ENCODE results near the gene HCFC1R1.
"Not testable (repeated sequence)": the region's sequence is repeated elsewhere in the genome, so short reads cannot be mapped to it uniquely, and the experiment has no call there.

The HCFC1R1 gene

GRCh38 chr16:3023669-3024478 lies at the start of gene HCFC1R1, which contains the start of gene THOC6:
Gene HCFC1R1 (minus strand): TSS chr16:3023942. CDS start chr16:3023941, 1 bp downstream.
Gene THOC6 (plus strand): TSS chr16:3024035. CDS start chr16:3024327, 292 bp downstream.
- in situ Hi-C loops (cut with MboI; ENCODE audit: low sequenced_read_pairs), result no loop called here

- in situ Hi-C loops (cut with MboI; ENCODE audit: low sequenced_read_pairs), result no loop called here
Observed at GRCh38 chr16:3073448-3073847, 49.7 kb upstream of the HCFC1R1 start.

GRCh38 chr16:3072576-3073263 lies 49.0 kb upstream of the HCFC1R1 start:
- in situ Hi-C loops (cut with MboI; ENCODE audit: low sequenced_read_pairs), result not testable (repeated sequence)

- in situ Hi-C loops (cut with MboI; ENCODE audit: low sequenced_read_pairs), result not testable (repeated sequence)
Observed at GRCh38 chr16:3072148-3072547, 48.4 kb upstream of the HCFC1R1 start.

GRCh38 chr16:3071655-3072054 lies 47.9 kb upstream of the HCFC1R1 start:
- in situ Hi-C loops (cut with MboI; ENCODE audit: low sequenced_read_pairs), result no loop called here

- in situ Hi-C loops (cut with MboI; ENCODE audit: low sequenced_read_pairs), result no loop called here
Observed at GRCh38 chr16:3070608-3071111, 46.9 kb upstream of the HCFC1R1 start.

- in situ Hi-C loops (cut with MboI; ENCODE audit: low sequenced_read_pairs), result not testable (repeated sequence)
Observed at GRCh38 chr16:3069146-3069545, 45.4 kb upstream of the HCFC1R1 start.

- in situ Hi-C loops (cut with MboI; ENCODE audit: low sequenced_read_pairs), result no loop called here
Observed at GRCh38 chr16:3068487-3068886, 44.7 kb upstream of the HCFC1R1 start.

GRCh38 chr16:3066440-3066748 lies 42.7 kb upstream of the HCFC1R1 start:
- in situ Hi-C loops (cut with MboI; ENCODE audit: low sequenced_read_pairs), result no loop called here

GRCh38 chr16:3065742-3066439 lies 42.1 kb upstream of the HCFC1R1 start:
- in situ Hi-C loops (cut with MboI; ENCODE audit: low sequenced_read_pairs), result no loop called here

- in situ Hi-C loops (cut with MboI; ENCODE audit: low sequenced_read_pairs), result no loop called here
Observed at GRCh38 chr16:3065069-3065741, 41.5 kb upstream of the HCFC1R1 start, which contains the start of gene IL32. Gene IL32 (plus strand): TSS chr16:3065640. CDS start chr16:3065812, 172 bp downstream.

- in situ Hi-C loops (cut with MboI; ENCODE audit: low sequenced_read_pairs), result no loop called here
Observed at GRCh38 chr16:3063625-3064386, 40.1 kb upstream of the HCFC1R1 start.

GRCh38 chr16:3062553-3062952 lies 38.8 kb upstream of the HCFC1R1 start:
- in situ Hi-C loops (cut with MboI; ENCODE audit: low sequenced_read_pairs), result no loop called here

GRCh38 chr16:3060339-3061127 lies 36.8 kb upstream of the HCFC1R1 start:
- in situ Hi-C loops (cut with MboI; ENCODE audit: low sequenced_read_pairs), result no loop called here

GRCh38 chr16:3059723-3060242 lies 36.0 kb upstream of the HCFC1R1 start:
- in situ Hi-C loops (cut with MboI; ENCODE audit: low sequenced_read_pairs), result no loop called here

GRCh38 chr16:3059041-3059722 lies 35.4 kb upstream of the HCFC1R1 start:
- in situ Hi-C loops (cut with MboI; ENCODE audit: low sequenced_read_pairs), result no loop called here

GRCh38 chr16:3058139-3059030 lies 34.6 kb upstream of the HCFC1R1 start:
- in situ Hi-C loops (cut with MboI; ENCODE audit: low sequenced_read_pairs), result no loop called here

All from HL-60/S4 treated with retinoic acid at 250 ng/mL for 4 days and 3 days (cell line).